Measurements from ENCODE around the gene NRBP1.

The NRBP1 gene

GRCh38 chr2:27442920-27443282, 14.5 kb downstream of the NRBP1 start:
- Histone ChIP-seq H3K27me3 (ENCODE audit: insufficient read depth, insufficient read length) (no peaks in the 10 kb centered on the region), H3K4me3 (ENCODE audit: insufficient read length, low read depth) (peak overlapping the region; percentile 38), H3K9me3 (ENCODE audit: insufficient read depth, low read length) (no peaks in the 10 kb centered on the region), H3K36me3 (ENCODE audit: insufficient read depth, insufficient read length, low read length) (peaks cover 66% of the 10 kb centered on the region), H3K4me1 (ENCODE audit: insufficient read depth, insufficient read length) (peaks cover 2% of the 10 kb centered on the region), H3K9ac (ENCODE audit: insufficient read length, low read depth) (peak overlapping the region; percentile 58)
- no peak for DNase-seq (ENCODE audit: low read depth, low spot score)
- no peak for TF ChIP-seq ZNF274 (IDR thresholded peaks at IDR 0.05; ENCODE audit: low read depth, low read length)
- TF ChIP-seq YY1 (IDR thresholded peaks at IDR 0.05; ENCODE audit: insufficient read depth, insufficient read length), result no peak
- TF ChIP-seq SUZ12 (IDR thresholded peaks at IDR 0.05; ENCODE audit: extremely low read depth, insufficient read depth, insufficient read length), result no peak

- Histone ChIP-seq H3K36me3 (ENCODE audit: insufficient read depth, insufficient read length, low read length) (peaks cover 66% of the 10 kb centered on the region), H3K9me3 (ENCODE audit: insufficient read depth, low read length) (no peaks in the 10 kb centered on the region), H3K27me3 (ENCODE audit: insufficient read depth, insufficient read length) (no peaks in the 10 kb centered on the region), H3K4me3 (ENCODE audit: insufficient read length, low read depth) (no peak overlapping the region), H3K4me1 (ENCODE audit: insufficient read depth, insufficient read length) (peaks cover 2% of the 10 kb centered on the region), H3K9ac (ENCODE audit: insufficient read length, low read depth) (no peak overlapping the region)
- DNase-seq (ENCODE audit: low read depth, low spot score), result no peak
- TF ChIP-seq SUZ12 (IDR thresholded peaks at IDR 0.05; ENCODE audit: extremely low read depth, insufficient read depth, insufficient read length), result no peak
- TF ChIP-seq ZNF274 (IDR thresholded peaks at IDR 0.05; ENCODE audit: low read depth, low read length), result no peak
- no peak for TF ChIP-seq YY1 (IDR thresholded peaks at IDR 0.05; ENCODE audit: insufficient read depth, insufficient read length)
These were observed 16.7 kb downstream of the NRBP1 start for GRCh38 chr2:27445155-27445554.

GRCh38 chr2:27445615-27446014, 17.2 kb downstream of the NRBP1 start:
- no peak for TF ChIP-seq ZNF274 (IDR thresholded peaks at IDR 0.05; ENCODE audit: low read depth, low read length)
- TF ChIP-seq YY1 (IDR thresholded peaks at IDR 0.05; ENCODE audit: insufficient read depth, insufficient read length), result no peak
- no peak for TF ChIP-seq SUZ12 (IDR thresholded peaks at IDR 0.05; ENCODE audit: extremely low read depth, insufficient read depth, insufficient read length)
- no peaks in the 10 kb centered on the region for H3K9me3 ChIP-seq (ENCODE audit: insufficient read depth, low read length)
- H3K27me3 ChIP-seq (ENCODE audit: insufficient read depth, insufficient read length), result no peaks in the 10 kb centered on the region
- H3K4me3 ChIP-seq (ENCODE audit: insufficient read length, low read depth), result no peak overlapping the region
- peaks cover 2% of the 10 kb centered on the region for H3K4me1 ChIP-seq (ENCODE audit: insufficient read depth, insufficient read length)
- H3K9ac ChIP-seq (ENCODE audit: insufficient read length, low read depth), result no peak overlapping the region
- DNase-seq (ENCODE audit: low read depth, low spot score), result no peak
- peaks cover 62% of the 10 kb centered on the region for H3K36me3 ChIP-seq (ENCODE audit: insufficient read depth, insufficient read length, low read length)

- DNase-seq (ENCODE audit: low read depth, low spot score), result no peak
- Histone ChIP-seq H3K27me3 (ENCODE audit: insufficient read depth, insufficient read length) (no peaks in the 10 kb centered on the region), H3K9ac (ENCODE audit: insufficient read length, low read depth) (no peak overlapping the region)
These were observed 17.6 kb downstream of the NRBP1 start for GRCh38 chr2:27446057-27446456.

GRCh38 chr2:27448381-27448780, 19.9 kb downstream of the NRBP1 start:
- Histone ChIP-seq H3K9me3 (ENCODE audit: insufficient read depth, low read length) (no peaks in the 10 kb centered on the region), H3K27me3 (ENCODE audit: insufficient read depth, insufficient read length) (no peaks in the 10 kb centered on the region), H3K4me3 (ENCODE audit: insufficient read length, low read depth) (no peak overlapping the region), H3K9ac (ENCODE audit: insufficient read length, low read depth) (no peak overlapping the region), H3K36me3 (ENCODE audit: insufficient read depth, insufficient read length, low read length) (peaks cover 66% of the 10 kb centered on the region), H3K4me1 (ENCODE audit: insufficient read depth, insufficient read length) (no peaks in the 10 kb centered on the region)
- no peak for DNase-seq (ENCODE audit: low read depth, low spot score)
- TF ChIP-seq YY1 (IDR thresholded peaks at IDR 0.05; ENCODE audit: insufficient read depth, insufficient read length) (no peak), SUZ12 (IDR thresholded peaks at IDR 0.05; ENCODE audit: extremely low read depth, insufficient read depth, insufficient read length) (no peak), ZNF274 (IDR thresholded peaks at IDR 0.05; ENCODE audit: low read depth, low read length) (no peak)

More at GRCh38 chr2:27446057-27446456, 17.6 kb downstream of the NRBP1 start:
- Histone ChIP-seq H3K9me3 (ENCODE audit: insufficient read depth, low read length) (no peaks in the 10 kb centered on the region), H3K36me3 (ENCODE audit: insufficient read depth, insufficient read length, low read length) (peaks cover 59% of the 10 kb centered on the region), H3K4me3 (ENCODE audit: insufficient read length, low read depth) (no peak overlapping the region), H3K4me1 (ENCODE audit: insufficient read depth, insufficient read length) (peaks cover 2% of the 10 kb centered on the region)
- TF ChIP-seq ZNF274 (IDR thresholded peaks at IDR 0.05; ENCODE audit: low read depth, low read length), result no peak
- TF ChIP-seq YY1 (IDR thresholded peaks at IDR 0.05; ENCODE audit: insufficient read depth, insufficient read length), result no peak
- no peak for TF ChIP-seq SUZ12 (IDR thresholded peaks at IDR 0.05; ENCODE audit: extremely low read depth, insufficient read depth, insufficient read length)

- no peaks in the 10 kb centered on the region for H3K9me3 ChIP-seq (ENCODE audit: insufficient read depth, low read length)
- no peaks in the 10 kb centered on the region for H3K4me1 ChIP-seq (ENCODE audit: insufficient read depth, insufficient read length)
- H3K36me3 ChIP-seq (ENCODE audit: insufficient read depth, insufficient read length, low read length), result peaks cover 63% of the 10 kb centered on the region
These were observed 22.7 kb downstream of the NRBP1 start for GRCh38 chr2:27451095-27451494.

GRCh38 chr2:27453968-27454367, 25.5 kb downstream of the NRBP1 start:
- DNase-seq (ENCODE audit: low read depth, low spot score), result no peak
- H3K36me3 ChIP-seq (ENCODE audit: insufficient read depth, insufficient read length, low read length), result peaks cover 62% of the 10 kb centered on the region
- TF ChIP-seq ZNF274 (IDR thresholded peaks at IDR 0.05; ENCODE audit: low read depth, low read length) (no peak), YY1 (IDR thresholded peaks at IDR 0.05; ENCODE audit: insufficient read depth, insufficient read length) (no peak), SUZ12 (IDR thresholded peaks at IDR 0.05; ENCODE audit: extremely low read depth, insufficient read depth, insufficient read length) (no peak)
- H3K27me3 ChIP-seq (ENCODE audit: insufficient read depth, insufficient read length), result no peaks in the 10 kb centered on the region
- no peaks in the 10 kb centered on the region for H3K9me3 ChIP-seq (ENCODE audit: insufficient read depth, low read length)
- no peaks in the 10 kb centered on the region for H3K4me1 ChIP-seq (ENCODE audit: insufficient read depth, insufficient read length)
- H3K4me3 ChIP-seq (ENCODE audit: insufficient read length, low read depth), result no peak overlapping the region
- no peak overlapping the region for H3K9ac ChIP-seq (ENCODE audit: insufficient read length, low read depth)

More at GRCh38 chr2:27451095-27451494, 22.7 kb downstream of the NRBP1 start:
- DNase-seq (ENCODE audit: low read depth, low spot score), result no peak
- TF ChIP-seq YY1 (IDR thresholded peaks at IDR 0.05; ENCODE audit: insufficient read depth, insufficient read length) (no peak), ZNF274 (IDR thresholded peaks at IDR 0.05; ENCODE audit: low read depth, low read length) (no peak), SUZ12 (IDR thresholded peaks at IDR 0.05; ENCODE audit: extremely low read depth, insufficient read depth, insufficient read length) (no peak)
- no peaks in the 10 kb centered on the region for H3K27me3 ChIP-seq (ENCODE audit: insufficient read depth, insufficient read length)
- H3K4me3 ChIP-seq (ENCODE audit: insufficient read length, low read depth), result no peak overlapping the region
- no peak overlapping the region for H3K9ac ChIP-seq (ENCODE audit: insufficient read length, low read depth)

All from NT2/D1 (cell line).